ENCODE measurements around the gene ZNF662.

ZNF662 gene

DNA sequence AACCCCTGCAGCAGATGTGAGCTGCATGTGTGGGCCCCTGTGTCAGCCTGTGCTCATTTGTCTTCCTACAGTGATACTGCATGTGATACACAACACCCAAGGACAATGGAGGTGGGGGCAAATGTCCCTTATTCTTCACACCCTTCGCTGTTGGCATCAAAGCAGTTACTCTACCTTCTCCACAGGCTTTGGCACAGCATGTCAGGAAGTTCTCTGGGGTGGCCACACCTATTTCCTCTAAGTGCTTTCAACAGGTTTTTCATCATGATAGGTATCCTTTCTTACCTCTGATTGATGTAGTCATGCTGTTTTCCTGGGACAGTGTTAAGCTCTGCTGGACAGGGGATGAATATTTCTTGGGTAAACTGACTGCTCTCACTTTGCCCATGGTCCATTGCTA lies 29.5 kb downstream of the ZNF662 start:
- in situ Hi-C loops (cut with MboI; ENCODE audit: low sequenced_read_pairs): no loop called here

DNA sequence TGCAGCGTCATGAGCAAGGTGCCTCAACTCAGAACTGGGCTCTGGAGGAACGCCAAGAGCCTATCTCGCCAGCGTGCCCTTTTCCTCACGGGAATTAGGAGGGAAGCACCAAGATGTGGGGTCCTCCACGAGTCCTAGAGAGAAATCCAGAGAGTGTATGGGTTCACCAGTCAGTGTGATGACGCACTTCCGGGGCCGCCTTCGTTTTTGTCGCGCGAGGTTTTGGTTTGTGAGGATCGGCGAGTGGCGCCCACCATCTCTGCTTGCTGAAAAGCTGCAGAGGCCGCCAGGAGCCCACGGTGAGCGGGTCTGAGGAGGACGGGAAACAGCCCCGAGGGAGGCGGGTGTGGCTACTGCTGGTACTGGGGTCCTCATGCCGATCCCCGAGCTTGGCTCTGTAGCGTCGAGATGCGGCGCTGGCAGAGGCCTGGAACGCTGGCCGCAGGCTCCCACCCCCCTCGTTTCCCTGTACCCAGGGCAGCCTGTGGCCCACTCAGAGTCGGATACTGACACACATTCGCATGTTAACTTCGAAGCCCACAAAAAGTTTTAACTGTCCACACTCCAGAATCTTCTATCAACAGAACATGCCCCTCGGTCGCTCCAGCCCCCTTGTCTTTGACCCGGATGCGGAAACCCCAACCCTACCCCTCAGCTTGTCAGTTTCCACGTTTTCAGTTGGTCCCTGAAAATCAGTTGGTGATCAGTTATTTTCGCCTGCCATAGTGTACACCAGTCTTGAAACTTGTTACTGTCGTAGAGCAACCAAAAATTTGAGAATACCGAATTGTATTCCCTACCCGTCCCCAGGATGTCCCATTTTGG lies 30.4 kb downstream of the ZNF662 start:
- in situ Hi-C loops (cut with MboI; ENCODE audit: low sequenced_read_pairs): no loop called here

DNA sequence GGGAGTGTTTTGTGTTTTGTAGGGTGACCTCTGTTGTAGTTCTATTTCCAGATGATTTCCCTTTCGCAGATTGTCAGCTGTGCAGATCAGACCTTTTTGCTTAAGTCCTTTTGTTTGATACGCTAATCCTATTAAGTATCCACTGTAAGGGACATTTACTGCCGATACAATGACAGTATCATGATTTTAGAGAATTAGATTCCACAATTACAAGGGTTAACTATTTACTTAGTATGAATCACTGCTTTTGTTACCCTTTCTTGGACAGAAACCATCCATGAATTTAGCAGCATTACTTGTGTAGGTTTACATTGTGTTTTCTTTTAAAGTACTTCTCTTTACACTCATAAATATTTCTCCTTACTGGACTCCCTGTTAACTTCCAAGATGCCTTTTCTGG lies 31.4 kb downstream of the ZNF662 start:
- in situ Hi-C loops (cut with MboI; ENCODE audit: low sequenced_read_pairs): no loop called here

DNA sequence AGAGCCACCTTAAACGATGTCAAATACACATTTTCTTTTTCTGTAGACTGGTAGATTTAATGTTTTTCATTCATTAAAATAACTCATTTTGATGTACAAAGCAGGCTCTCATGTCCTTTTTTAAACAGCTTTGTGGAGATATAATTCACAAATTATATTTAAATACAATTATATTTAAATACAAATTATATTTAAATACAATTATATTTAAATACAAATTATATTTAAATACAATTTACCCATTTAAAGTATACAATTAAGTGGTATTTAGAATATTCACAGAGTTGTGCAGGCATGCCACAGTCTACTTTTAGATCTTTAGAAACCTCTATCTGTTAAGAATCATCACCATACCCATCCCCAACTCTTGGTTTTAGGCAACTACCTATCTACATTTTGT lies 36.8 kb downstream of the ZNF662 start:
- in situ Hi-C loops (cut with MboI; ENCODE audit: low sequenced_read_pairs): no loop called here

DNA sequence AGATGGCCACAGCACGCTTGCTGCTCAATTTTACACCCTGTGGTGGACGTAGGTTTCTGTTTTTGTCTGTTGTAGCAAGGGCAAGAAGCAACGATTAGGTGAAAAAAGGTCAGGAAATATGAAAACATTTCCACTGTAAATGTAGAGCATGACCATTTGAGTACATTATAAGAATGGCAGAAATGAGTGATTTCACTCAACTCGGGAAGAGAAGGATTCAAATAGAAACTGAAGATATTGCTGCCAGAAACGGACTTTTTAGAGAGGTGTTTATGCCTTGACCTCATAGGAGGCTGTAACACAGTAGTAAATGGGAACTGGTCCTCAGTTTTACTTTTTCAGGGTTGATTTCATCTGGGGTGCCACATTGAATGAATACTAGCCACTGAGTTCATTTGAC lies 40.1 kb downstream of the ZNF662 start:
- in situ Hi-C loops (cut with MboI; ENCODE audit: low sequenced_read_pairs): no loop called here

DNA sequence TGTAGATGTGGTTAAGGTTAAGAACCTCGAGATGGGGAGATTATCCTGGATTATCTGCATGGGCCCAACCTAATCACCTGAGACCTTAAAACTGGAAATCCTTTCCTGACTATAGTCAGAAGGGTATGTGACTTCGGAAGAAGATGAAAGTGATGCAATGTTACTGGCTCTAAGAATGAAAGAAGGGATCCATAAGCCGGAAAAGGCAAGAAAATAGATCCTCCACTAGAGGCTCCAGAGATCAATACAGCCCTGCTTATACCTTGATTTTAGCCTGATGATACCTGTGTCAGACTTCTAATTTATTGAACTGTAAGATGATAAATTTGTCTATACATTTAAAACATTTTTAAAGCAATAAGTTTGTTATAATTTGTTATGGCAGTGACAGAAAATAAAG lies 51.6 kb downstream of the ZNF662 start:
- in situ Hi-C loops (cut with MboI; ENCODE audit: low sequenced_read_pairs): no loop called here

DNA sequence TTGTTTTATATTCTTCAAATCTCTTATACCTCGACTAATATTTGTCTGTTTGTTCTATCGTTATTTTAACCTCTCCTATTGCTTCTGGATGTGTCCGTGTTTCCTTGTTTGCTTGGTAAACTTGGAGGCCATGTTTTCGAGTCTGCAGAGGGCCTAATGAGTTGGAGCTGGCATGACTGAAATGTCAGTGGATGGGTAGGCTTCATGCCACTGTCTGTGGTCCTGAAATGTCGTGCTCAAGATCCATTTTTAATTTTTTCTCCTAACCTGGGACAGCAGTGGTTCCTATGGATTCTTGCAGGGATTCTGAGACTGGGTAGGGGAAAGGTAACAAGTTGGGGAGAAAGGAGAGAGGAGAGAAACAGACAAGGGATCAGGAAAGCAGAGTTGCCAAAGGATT lies 54.3 kb downstream of the ZNF662 start:
- in situ Hi-C loops (cut with MboI; ENCODE audit: low sequenced_read_pairs): no loop called here

DNA sequence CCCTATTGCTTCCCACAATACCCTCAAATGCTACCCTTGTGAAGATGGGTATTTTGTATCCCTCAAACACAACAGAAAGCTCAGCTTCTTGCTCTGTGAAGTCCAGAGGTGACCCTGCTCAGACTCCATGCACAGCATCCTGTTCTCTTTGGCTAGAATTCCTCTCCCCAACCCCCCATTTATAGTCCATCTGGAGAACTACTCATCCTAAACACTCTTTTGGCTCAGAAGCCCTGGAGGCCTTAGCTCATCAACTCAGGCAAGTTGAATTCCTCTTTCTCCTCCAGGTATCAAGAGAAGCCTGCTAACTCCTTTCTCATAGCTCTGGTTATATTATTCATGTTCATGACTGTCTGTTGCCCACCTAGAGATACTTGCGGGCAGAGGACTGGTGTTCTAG lies 54.8 kb downstream of the ZNF662 start:
- in situ Hi-C loops (cut with MboI; ENCODE audit: low sequenced_read_pairs): no loop called here

DNA sequence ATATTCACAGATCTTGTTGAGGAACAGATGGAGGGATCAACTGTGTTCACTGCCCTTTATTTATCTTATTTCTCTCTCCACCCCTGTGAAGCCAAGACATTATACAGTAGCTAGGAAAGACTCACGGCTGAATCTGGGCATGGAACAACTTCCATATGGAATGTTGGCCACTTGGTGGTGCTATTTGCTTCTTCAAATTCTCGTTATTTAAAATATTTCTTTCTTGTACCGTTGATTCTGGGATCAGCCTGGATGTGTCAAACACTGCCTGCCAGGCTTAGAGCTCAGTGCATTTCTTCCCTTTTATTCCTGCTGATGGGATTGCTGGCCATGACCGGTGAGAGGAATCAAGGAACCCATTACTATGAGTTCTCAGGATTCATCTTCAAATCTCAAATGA lies 55.7 kb downstream of the ZNF662 start:
- in situ Hi-C loops (cut with MboI; ENCODE audit: low sequenced_read_pairs): no loop called here

DNA sequence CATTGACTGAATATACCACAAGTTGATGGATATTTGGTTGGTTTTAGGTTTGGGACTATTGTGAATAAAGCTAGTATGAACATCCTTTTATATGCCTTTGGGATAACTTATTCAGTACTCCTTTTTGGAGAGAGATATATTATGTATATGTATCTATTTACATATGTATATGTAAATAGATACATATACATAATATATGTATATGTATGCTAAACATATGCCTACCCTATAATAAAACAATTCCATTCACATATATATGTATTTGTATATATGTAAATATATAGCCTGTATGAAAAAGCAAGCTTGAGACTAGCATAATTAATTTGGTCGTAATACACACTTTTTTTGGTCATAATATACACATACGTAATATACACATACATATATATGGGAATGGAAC lies 57.3 kb downstream of the ZNF662 start:
- in situ Hi-C loops (cut with MboI; ENCODE audit: low sequenced_read_pairs): no loop called here

DNA sequence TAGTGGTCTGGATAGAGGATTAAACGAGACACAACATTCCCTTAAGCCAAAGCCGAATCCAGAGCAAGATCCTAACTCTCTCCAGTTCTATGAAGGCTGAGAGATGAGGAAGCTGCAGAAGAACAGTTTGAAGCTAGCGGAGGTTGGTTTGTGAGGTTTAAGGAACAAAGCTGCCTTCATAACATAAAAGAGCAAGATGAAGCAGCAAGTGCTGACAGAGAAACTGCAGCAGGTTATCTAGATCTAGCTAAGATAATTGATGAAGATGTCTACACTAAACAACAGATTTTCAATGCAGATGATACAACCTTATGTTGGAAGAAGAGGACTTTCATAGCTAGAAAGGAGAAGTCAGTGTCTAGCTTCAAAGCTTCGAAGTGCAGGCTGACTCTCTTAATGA lies 58.3 kb downstream of the ZNF662 start:
- in situ Hi-C loops (cut with MboI; ENCODE audit: low sequenced_read_pairs): no loop called here

Measured in hTERT RPE-1 (cell line).